Neural progenitor cell (in vitro differentiated cells): Measurements from ENCODE around the gene CLCN6.

Experiments
- CTCF ChIP-seq: fragments of 200-600 bp; sonication (generic); IDR thresholded peaks from 2 replicates; pipeline ENCODE4 v1.5.1; 2017; ENCODE audit warnings: antibody characterized with exemption, mild to moderate bottlenecking
- EZH2phosphoT487 ChIP-seq: fragments of 200-600 bp; sonication (generic); IDR thresholded peaks from 2 replicates; pipeline ENCODE4 v1.6.1; 2017; ENCODE audit warnings: antibody characterized with exemption

GRCh38 chr1:11878081-11878890, 72.3 kb downstream of the CLCN6 start:
- TF ChIP-seq EZH2phosphoT487 (no peak), CTCF (no peak)
